ENCODE results near the gene HPS1.
A peak's percentile ranks its signal among the peaks of the same experiment; 100 is the strongest.

The HPS1 gene

DNA sequence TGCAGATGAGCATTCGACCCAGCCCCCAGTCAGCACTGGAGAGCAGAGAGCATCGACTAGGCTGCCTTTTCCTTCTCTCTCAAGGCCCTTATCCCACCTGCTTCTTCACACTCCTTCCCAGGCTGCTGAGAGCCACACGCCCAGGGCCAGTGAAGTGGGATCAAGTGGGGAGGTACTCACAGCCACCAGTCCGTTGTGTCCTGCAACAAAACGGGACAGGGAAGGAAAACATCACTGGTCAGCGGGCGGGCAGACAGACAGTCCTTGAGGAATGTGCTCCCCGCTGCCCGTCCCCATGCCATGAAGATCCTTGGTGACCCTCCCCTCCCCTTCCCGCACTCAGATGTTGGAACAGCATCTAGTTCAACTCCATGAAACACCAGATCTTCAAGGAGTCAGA is 36.0 kb downstream of the HPS1 start:
- DNase-seq, result no peak

GRCh38 chr10:98410135-98410743 is 36.5 kb downstream of the HPS1 start:
- DNase-seq, result no peak

DNA sequence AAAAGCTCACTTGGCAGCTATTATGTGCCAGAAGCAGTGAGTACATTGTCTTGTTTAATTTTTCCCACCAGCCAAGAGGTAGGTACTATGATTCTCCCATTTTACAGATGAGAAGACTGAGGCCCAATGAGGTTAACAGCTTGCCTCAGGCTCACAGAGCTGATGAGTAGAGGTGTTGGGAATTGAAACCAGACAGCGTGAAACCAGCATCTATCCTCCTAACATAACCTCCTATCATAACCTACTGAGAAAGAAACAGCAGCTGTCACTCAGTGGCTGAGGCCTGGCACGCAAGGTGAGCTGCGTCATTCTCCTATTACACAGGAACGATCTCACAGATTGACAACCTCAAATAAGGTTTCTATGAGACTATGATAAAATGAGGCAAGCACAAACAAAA is 37.9 kb downstream of the HPS1 start:
- no peak for DNase-seq

GRCh38 chr10:98407744-98408241 is 38.9 kb downstream of the HPS1 start:
- DNase-seq, result no peak

DNA sequence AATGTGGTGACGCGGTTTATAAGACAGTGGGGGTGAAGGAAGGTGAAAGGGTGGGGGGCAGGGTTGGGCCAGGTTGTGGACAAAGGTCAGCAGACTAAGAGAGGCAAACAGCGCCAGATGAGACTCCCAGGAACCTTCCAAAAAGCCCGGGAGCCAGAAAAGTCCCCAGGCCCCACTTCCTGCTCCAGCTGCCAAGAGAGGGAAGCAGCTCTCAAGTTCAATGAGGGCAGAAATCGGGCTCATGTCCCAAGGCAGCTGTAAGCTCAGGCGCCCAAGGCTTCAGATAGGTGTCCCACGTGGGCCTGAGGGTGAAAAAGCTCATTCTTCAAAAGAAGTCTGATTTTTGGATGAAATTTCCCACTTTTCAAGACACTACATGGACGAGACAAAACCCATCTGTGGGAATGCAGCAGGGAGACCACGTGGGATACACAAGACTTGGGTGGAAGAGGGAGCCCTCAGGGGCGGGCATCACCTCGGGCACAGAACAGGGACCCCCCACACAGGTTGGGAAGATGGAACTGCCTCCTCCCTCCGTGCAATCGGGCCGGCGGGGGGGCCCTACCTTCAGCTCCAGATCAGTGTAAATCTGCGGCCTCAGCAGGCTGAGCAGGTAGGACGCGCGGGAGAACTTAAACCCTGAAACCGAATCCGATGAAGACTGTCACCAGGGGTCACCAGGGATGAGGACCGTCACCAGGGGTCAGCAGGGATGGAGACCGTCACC is 39.6 kb downstream of the HPS1 start:
- no peak for DNase-seq

DNA sequence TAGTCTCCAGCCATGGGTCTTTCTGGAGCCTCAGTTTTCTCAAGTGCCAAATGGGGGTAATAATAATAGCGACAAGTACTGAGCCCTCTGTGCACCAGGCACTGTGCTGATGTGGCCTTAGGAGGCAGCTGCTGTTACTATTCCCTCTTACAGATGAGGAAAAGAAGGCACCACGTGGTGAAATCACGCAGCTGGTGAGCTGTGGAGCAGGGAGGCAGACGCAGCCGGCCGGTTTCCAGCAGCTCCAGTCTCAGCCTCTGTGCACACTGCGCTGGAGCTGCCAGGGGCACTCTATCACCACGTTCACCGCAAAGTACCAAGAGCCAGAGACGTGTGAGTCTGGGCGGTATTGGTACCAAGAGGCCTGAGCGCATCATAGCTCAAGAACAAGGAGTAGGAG is 41.3 kb downstream of the HPS1 start:
- DNase-seq, result no peak

GRCh38 chr10:98404571-98405359 is 42.0 kb downstream of the HPS1 start:
- peak; percentile 53 for DNase-seq

GRCh38 chr10:98403812-98404504 is 42.8 kb downstream of the HPS1 start:
- no peak for DNase-seq

DNA sequence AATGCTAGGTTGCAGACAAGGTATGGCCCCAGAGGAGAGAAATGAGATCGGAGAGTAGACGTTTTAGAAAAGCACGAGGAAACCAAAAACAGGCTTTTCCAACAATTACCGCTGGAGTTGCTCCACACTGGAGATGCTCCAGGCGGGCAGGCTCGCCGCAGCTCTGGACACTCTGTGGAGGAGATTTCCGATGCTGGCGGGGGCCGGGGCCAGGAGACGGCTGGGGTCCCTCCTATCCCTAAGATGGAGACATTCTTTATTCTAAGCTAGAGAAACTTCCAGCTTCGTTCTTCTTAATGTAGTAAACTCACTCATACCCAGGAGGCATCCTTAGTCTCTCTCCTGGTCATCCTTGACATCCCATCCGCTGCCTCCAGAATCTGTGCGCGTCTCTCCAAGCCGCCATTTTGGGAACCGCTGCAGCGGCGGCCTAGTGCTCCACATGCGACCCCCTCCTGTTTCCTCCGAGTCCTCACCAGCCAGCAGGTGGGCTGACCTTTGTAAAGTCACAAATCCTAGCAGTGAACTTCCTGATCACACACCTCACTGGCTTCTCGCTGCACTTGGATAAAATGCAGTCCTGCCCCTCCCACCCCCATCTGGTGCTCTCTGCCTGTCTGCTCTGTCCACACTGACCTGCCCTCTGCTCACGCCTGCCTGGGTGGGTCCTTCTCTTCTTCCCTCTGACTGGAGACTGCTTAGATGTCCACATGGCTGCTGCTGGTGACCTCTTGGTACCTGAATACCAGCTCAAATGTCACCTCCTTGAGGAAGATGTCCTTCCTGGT is 43.6 kb downstream of the HPS1 start:
- DNase-seq, result no peak

DNA sequence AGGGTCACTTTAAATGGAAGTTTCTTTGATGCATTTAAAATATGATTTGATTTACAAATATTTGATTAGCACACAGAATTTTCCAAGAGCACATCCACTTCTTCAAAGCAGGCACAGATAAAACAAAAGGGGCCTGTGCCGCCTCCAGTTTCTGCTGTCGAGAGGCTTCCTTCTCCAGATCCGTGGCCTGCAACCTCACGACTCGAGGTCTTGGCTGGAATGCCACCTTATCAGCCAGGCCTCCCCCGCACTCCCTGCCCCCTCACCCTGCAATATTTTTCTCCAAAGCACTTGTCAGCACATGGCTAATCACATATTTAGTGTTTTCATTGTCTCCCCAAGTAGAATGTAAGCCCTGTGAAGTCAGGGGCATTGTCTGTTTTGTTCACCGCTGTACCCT is 44.3 kb downstream of the HPS1 start:
- peak; percentile 36 for DNase-seq

- DNase-seq, result no peak
Observed at GRCh38 chr10:98400482-98400881, 46.3 kb downstream of the HPS1 start.

DNA sequence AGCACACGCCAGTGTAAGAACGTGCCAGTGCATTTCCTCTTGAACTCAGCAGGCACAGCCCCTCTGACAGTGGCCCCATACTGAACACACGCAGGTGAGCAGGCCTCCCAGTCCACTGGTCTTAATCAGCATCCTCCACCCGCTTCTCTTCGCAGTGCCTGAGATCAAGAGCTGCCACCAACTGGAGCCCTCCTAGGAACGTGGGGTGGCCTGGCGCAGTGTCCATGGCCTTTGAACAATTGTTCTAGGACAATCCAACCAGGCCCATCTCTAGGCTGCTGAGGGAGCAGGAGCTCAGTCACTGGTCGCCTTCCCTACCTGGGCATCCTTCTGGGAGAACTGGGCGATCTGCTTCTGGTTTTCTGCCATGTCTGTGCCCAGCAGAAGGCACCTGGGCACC is 47.0 kb downstream of the HPS1 start:
- DNase-seq, result no peak

DNA sequence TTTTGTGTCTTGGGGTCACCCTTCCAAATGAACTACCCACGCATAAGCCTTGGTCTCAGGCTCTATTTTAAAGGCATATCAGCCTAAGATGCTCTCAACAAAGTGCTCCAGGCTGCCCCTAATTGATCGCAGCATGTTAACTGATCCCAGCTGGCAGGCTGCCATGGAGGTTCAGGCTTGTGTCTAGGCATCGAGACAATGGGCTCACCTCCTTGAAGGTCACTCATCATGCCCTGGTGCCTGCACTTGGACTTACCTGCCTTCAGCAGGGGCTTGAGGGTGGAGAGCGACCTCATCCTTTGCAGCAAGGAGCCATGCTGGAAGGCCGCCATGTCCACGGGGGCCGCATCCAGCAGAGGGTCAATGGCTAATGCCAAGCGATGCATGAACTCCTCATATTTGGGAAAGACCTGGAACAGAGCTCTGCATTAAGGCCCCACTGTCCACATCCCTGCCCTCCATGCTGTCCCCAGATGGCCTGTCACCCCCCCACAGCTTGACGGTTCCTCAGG is 49.6 kb downstream of the HPS1 start:
- no peak for DNase-seq

DNA sequence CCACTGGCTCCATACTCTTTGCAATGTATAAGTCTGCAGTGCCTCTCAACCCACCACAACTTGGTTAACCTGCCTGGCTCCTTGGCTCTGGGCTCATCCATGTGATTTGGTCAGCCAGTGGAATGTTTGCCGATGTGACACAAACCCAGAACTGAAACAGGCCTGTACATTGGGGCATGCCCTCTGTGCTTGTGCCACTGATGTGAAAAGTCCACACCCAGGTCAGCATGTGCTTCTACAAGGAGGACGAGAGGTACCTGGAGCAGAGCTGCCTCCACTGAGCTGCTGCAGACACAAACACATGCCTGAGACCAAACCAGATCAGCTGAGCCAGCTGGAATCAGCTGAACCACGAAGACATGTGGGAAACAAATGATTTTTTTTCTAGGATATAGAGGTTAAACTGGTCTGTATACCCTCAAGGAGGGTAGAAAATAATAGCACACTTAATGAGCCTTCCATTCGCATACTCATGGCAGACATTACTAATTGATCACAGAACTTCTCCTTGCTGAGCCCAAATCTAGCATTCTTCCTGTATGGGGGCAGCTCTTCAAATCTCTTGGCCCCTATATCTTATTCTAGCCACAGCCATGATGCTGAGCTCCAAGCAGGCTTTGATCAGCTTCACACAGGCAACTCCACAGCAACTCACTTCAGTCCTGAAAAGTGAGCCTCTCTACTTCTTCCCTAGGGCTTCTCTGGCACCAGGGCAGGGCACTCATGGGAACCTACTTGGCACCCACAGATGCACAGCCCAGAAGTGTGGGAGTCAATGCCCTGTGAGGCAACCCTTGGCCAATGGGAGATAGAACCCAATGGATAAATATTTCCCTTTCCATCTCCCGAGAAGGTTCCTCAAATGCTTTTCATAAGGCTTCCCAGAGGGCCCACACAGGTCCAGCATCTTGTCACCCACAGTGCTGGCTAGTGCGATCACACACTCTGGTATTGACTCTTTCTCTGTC is 50.4 kb downstream of the HPS1 start:
- no peak for DNase-seq

- no peak for DNase-seq
Observed at GRCh38 chr10:98394851-98395440, 51.8 kb downstream of the HPS1 start.

- peak; percentile 34 for DNase-seq
Observed at GRCh38 chr10:98391578-98391991, 55.1 kb downstream of the HPS1 start.

GRCh38 chr10:98391065-98391464 is 55.7 kb downstream of the HPS1 start:
- DNase-seq, result peak; percentile 60

- no peak for DNase-seq
Observed at GRCh38 chr10:98390406-98390805, 56.3 kb downstream of the HPS1 start.

DNA sequence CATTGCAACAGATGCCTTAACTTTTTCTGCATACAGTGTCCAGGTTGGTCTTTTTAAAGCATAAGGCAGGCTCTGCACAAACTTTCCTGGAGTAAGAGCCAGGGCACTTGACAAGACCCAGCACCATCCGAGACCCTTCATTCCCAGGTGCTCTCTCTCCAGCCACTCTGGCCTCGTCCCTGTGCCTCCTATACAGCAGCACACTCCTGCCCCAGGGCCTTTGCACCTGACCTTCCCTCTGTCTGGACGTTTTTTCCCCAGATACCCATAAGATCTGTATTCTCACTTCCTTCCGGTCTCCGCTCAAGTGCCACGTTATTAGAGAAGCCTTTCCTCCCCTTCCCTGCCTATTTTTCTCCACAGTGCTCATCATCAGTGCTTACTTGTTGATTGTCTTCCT is 57.3 kb downstream of the HPS1 start:
- no peak for DNase-seq

DNA sequence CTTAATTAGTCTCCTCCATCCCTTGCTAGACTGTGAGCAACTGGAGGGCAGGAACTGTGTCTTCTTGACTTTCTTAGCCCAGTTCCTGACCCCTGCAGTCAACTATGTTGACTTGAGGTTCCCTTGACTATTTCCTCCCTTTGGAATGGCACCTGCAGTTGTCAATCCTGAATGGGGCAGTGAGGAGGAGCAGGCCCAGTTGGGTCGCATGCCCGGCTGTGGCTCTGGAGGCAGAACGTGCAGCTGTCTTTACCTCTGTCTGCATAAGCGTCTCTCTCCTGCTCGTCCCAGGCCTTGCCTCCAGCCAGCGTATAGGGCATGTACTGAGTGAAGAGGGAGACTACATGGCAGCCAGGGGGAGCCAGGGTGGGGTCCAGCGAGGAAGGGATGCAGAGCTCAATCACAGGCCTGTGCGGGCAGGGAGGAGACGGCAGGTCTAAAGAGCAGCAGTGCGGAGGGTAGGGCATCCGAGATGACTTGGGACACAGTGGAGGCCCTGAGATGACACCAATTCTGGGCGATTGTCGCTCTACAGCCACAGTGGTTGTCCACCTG is 58.6 kb downstream of the HPS1 start:
- no peak for DNase-seq
